Naive thymus-derived CD8-positive, alpha-beta T cell (primary cell): ENCODE data around the gene SLC39A11. TPM values are rescaled to one million over a fixed set of nuclear protein-coding genes. Genes with fewer than 3 reads are reported as not detected.
"Not testable (repeated sequence)": the region's sequence is repeated elsewhere in the genome, so short reads cannot be mapped to it uniquely, and the experiment has no call there.

ENCODE experiments used
- ATAC-seq, 2 donors: fragments of 150-1000 bp; cut with Tn5 transposase in 1 of 2; sonication (Bioruptor Pico), chemical (Tn5 transposase) in 1 of 2; 1 replicate in 1 of 2; 2 replicates in 1 of 2; pipeline ENCODE4 v1.10.0; 2021; ENCODE audit warnings: mild to moderate bottlenecking in 2 of 2, moderate library complexity in 2 of 2
- POLR2A ChIA-PET: fragments of 350-600 bp; sonication (Branson Sonifier 250); formaldehyde crosslinking; loops from one replicate; lab custom pipeline; 2021; ENCODE audit warnings: antibody characterized with exemption; lab: Charles Lee
- DNase-seq, 10 donors: peaks; one replicate each; pipeline versions ENCODE4 v3.0.0 to v3.0.0-alpha.2; 2020 to 2022
- H3K27ac Mint-ChIP-seq, 10 donors: one replicate each; pipeline ENCODE4 v1.8.0; 2020 to 2022; ENCODE audit warnings: mild to moderate bottlenecking in 10 of 10, mixed read lengths in 10 of 10, moderate library complexity in 4 of 10, inconsistent platforms in 1 of 10
- H3K27me3 Mint-ChIP-seq, 5 donors: one replicate each; pipeline ENCODE4 v1.8.0; 2021 to 2022; ENCODE audit warnings: mixed read lengths in 5 of 5
- H3K36me3 Mint-ChIP-seq, 3 donors: one replicate each; pipeline ENCODE4 v1.8.0; 2020 to 2022; ENCODE audit warnings: mixed read lengths in 3 of 3, mild to moderate bottlenecking in 2 of 3, inconsistent platforms in 1 of 3
- H3K4me1 Mint-ChIP-seq, 4 donors: one replicate each; pipeline ENCODE4 v1.8.0; 2021 to 2022; ENCODE audit warnings: mixed read lengths in 4 of 4
- H3K4me3 Mint-ChIP-seq, 10 donors: one replicate each; pipeline ENCODE4 v1.8.0; 2020 to 2022; ENCODE audit warnings: mild to moderate bottlenecking in 10 of 10, mixed read lengths in 10 of 10, moderate library complexity in 6 of 10, inconsistent platforms in 1 of 10
- H3K9me3 Mint-ChIP-seq, 9 donors: one replicate each; pipeline ENCODE4 v1.8.0; 2020 to 2022; ENCODE audit warnings: mixed read lengths in 9 of 9, mild to moderate bottlenecking in 3 of 9, inconsistent platforms in 1 of 9, moderate library complexity in 1 of 9
- polyA plus RNA-seq, 3 donors: library from polyadenylated mRNA; unstranded; fragments of 300-500 nt; fragmentation: Illumina TruSeq; gene quantifications; one replicate each; pipeline ENCODE4 v1.2.3, GENCODE V29; 2021
- total RNA-seq, 8 experiments: library from RNA in 2 of 8; stranded (reverse) in 2 of 8; gene quantifications; one replicate each; pipeline ENCODE4 v1.2.3 and lab custom pipeline; 2021 to 2026

SLC39A11 gene
- total and polyA plus RNA-seq, 5 experiments from 2014 or later = 6.2 to 14.4 (median 10.3) TPM

DNA sequence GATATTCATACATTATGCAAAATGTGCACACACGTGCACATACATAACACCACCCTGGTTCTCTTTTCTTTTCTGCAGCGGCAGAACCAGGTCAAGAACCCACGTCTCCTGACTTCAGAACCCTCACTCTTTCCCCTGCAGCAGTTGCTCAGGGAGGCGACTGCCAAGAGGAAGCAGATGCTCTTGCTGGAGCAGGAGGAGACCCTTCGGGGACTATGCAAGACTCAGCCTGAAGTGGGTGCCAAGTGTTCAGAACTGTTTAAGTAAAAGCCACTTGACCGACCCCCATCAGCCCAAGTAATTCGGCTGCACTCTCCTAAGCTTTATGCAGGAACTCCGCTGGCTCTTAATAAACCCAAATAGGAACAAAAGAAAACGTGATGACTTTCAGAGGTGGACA, 193.8 kb downstream of the SLC39A11 start:
- DNase-seq = no peak
- ATAC-seq = no peak
- POLR2A ChIA-PET = no interaction called here
- Mint-ChIP-seq H3K27ac (no peak overlapping the region), H3K4me1 (peaks cover 0 to 3% (median 0%) of the 10 kb centered on the region in 4 donors), H3K36me3 (peaks cover 0 to 25% (median 13%) of the 10 kb centered on the region in 3 donors), H3K4me3 (no peak overlapping the region), H3K9me3 (no peaks in the 10 kb centered on the region), H3K27me3 (no peaks in the 10 kb centered on the region)

DNA sequence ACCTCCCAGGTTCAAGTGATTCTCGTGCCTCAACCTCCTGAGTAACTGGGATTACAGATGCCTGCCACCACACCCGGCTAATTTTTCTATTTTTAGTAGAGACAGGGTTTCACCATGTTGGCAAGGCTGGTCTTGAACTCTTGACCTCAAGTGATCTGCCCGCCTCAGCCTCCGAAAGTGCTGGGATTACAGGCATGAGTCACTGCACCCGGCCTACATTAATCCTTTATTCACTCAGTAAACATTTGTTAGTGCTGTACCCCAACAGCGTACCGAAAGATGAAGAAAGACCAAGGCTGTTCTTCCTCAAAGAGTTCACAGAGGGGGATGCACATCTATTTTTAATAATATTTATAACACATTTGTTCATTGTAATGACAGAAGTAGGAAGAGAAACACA, 196.2 kb downstream of the SLC39A11 start:
- DNase-seq, H3K27ac Mint-ChIP-seq, POLR2A ChIA-PET, H3K9me3 Mint-ChIP-seq, H3K4me3 Mint-ChIP-seq, H3K4me1 Mint-ChIP-seq, H3K27me3 Mint-ChIP-seq, ATAC-seq: not testable (repeated sequence)
- H3K36me3 Mint-ChIP-seq = peaks cover 0 to 25% (median 14%) of the 10 kb centered on the region in 3 donors

DNA sequence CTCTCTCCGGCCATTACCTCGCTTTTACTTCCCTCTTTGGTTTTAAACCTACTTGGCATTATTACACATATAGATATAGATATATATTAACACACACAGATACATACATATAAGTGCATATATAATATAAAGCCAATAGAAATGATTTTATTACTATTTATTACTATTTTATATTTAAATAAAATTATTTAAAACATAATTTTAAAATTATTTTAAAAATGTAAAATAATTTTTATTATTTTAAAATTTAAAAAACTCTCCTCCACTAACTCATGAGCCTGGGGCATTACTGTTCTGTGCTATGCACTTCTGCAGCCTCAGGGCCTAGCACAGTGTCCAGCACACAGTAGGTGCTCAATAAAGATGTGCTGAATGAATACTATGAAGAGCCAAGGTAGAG, 200.9 kb downstream of the SLC39A11 start:
- ATAC-seq = no peak
- H3K4me3 Mint-ChIP-seq = peak overlapping the region in 1 of 10 donors; percentile 24
- H3K27me3 Mint-ChIP-seq = no peaks in the 10 kb centered on the region
- peaks cover 17 to 37% (median 33%) of the 10 kb centered on the region in 3 donors for H3K36me3 Mint-ChIP-seq
- POLR2A ChIA-PET = no interaction called here
- H3K27ac Mint-ChIP-seq = no peak overlapping the region
- peaks cover 0 to 2% (median under 1%) of the 10 kb centered on the region in 4 donors for H3K4me1 Mint-ChIP-seq
- H3K9me3 Mint-ChIP-seq = peaks cover 0 to 2% (median 0%) of the 10 kb centered on the region in 9 donors
- DNase-seq = no peak

DNA sequence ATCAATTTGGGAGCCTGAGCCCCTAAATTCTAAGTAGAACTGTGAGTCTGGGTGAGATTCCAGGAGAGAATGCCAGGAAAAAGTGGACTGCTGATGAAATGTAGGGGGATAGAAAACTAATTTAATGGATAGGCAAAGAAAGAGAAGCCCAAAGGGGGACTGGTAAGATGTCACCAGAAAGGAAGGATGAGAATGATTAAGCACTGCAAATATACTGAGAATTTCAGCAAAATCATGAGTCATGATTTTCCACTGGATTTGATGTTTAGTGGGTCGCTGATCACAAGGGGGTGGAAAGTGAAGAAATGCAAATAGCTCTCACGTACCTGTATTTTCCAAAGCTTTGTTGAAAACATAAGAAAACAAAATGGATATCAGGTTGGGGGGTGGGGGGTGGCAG, 201.8 kb downstream of the SLC39A11 start:
- POLR2A ChIA-PET = no interaction called here
- no peak for ATAC-seq
- Mint-ChIP-seq H3K9me3 (peaks cover 0 to 10% (median 0%) of the 10 kb centered on the region in 9 donors), H3K27ac (no peak overlapping the region), H3K27me3 (no peaks in the 10 kb centered on the region), H3K4me3 (peak overlapping the region in 1 of 10 donors; percentile 10), H3K4me1 (peaks cover 0 to 2% (median under 1%) of the 10 kb centered on the region in 4 donors), H3K36me3 (peaks cover 21 to 45% (median 33%) of the 10 kb centered on the region in 3 donors)
- DNase-seq = no peak

DNA sequence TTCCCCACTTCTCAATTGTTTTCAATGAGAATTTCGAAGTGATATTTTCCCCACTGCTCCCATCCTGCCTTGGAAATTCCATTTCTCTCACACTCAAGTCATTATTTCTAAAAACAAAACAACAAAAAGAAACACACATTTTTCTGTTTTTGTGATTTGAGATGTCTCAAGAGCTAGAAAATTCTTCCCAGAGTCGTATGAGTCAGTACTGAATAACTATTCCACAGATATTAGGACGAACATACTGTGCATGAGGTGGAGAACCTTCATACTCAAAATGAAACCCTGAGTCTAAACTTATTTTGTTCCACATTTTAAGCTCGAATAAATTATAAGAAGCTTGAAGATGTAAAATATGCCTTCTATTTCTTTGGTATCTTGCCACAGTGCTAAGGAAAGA, 204.6 kb downstream of the SLC39A11 start:
- Mint-ChIP-seq H3K4me1 (peaks cover 0 to 2% (median under 1%) of the 10 kb centered on the region in 4 donors), H3K27ac (peak overlapping the region in 1 of 10 donors; percentile 44), H3K36me3 (peaks cover 21 to 63% (median 38%) of the 10 kb centered on the region in 3 donors), H3K27me3 (no peaks in the 10 kb centered on the region), H3K9me3 (peaks cover 0 to 10% (median 0%) of the 10 kb centered on the region in 9 donors), H3K4me3 (no peak overlapping the region)
- DNase-seq = no peak
- no peak for ATAC-seq
- POLR2A ChIA-PET = interaction anchor here (0.6 kb wide), 1 partner anchor 9 kb away, joined by 6 read pairs; no protein-coding TSS in a partner anchor

DNA sequence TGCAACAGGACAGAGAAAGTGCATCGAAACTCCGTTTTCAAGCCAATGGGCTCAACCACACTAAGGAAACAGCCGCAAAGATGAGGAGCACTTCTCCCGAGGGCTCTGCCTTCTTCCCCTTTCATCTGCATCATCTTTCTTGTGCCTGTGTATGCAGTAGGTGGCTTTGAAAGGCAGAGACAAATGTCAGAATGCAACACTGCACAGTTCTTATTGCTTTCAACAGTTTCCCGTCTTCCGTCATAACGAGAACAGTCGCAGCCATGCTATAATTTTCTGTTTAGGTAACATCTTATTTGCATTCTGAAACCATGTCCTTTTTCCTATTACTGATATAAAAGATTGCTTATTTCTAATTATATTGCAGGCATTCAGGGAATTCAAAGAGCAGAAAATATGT, 205.2 kb downstream of the SLC39A11 start:
- H3K27me3 Mint-ChIP-seq = no peaks in the 10 kb centered on the region
- H3K36me3 Mint-ChIP-seq = peaks cover 24 to 69% (median 41%) of the 10 kb centered on the region in 3 donors
- H3K9me3 Mint-ChIP-seq = peaks cover 0 to 10% (median 2%) of the 10 kb centered on the region in 9 donors
- DNase-seq (no peak), ATAC-seq (no peak)
- peaks cover 0 to 2% (median under 1%) of the 10 kb centered on the region in 4 donors for H3K4me1 Mint-ChIP-seq
- no peak overlapping the region for H3K4me3 Mint-ChIP-seq
- POLR2A ChIA-PET = no interaction called here
- H3K27ac Mint-ChIP-seq = no peak overlapping the region

DNA sequence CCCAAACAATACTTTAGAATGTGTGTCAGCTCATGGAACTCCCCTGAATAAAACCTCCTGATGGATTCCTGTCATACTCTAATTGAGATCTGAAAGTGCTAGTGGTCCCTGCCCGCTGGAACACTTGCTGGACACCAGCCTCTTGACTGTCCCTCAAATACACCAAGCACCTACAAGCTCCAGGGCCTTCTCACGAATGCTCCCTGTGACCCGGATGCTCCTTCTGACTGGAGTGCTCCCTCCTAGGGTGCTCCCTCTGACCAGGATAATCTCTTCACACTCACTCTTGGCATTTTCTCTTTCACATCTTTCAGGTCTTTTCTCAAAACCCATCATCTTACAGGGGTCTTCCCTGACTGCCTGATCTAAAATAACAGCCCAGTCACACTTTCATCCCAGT, 205.9 kb downstream of the SLC39A11 start:
- H3K36me3 Mint-ChIP-seq = peaks cover 28 to 75% (median 48%) of the 10 kb centered on the region in 3 donors
- peaks cover 0 to 11% (median 6%) of the 10 kb centered on the region in 9 donors for H3K9me3 Mint-ChIP-seq
- peaks cover 0 to 2% (median under 1%) of the 10 kb centered on the region in 4 donors for H3K4me1 Mint-ChIP-seq

DNA sequence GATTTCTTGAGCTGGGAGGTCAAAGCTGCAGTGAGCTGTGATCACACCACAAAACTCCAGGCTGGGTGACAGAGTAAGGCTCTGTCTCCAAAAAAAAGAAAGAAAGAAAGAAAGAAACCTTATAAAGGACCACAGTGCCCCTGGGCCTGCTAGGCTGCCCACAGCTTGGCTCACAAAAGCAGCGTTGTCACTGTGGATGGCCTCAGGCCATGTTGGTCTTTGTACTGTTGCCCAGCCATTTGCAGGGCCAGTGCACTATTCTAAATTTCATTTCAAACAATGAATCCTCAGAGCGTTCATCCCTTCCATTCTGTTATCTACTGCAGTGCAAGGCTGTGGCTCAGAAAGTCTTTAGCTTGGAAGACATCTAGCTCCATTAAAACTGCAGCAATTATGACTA, 208.4 kb downstream of the SLC39A11 start:
- Mint-ChIP-seq H3K36me3 (peaks cover 36 to 84% (median 47%) of the 10 kb centered on the region in 3 donors), H3K4me1 (peaks cover 0 to 2% (median 0%) of the 10 kb centered on the region in 4 donors), H3K27ac (no peak overlapping the region), H3K27me3 (no peaks in the 10 kb centered on the region), H3K9me3 (peaks cover 0 to 33% (median 17%) of the 10 kb centered on the region in 9 donors), H3K4me3 (no peak overlapping the region)
- ATAC-seq (no peak), DNase-seq (no peak)
- POLR2A ChIA-PET = no interaction called here

More for the DNA sequence above, 205.9 kb downstream of the SLC39A11 start:
- no peak overlapping the region for H3K27ac Mint-ChIP-seq
- DNase-seq (no peak), ATAC-seq (no peak)
- H3K4me3 Mint-ChIP-seq = no peak overlapping the region
- no peaks in the 10 kb centered on the region for H3K27me3 Mint-ChIP-seq
- POLR2A ChIA-PET = no interaction called here

DNA sequence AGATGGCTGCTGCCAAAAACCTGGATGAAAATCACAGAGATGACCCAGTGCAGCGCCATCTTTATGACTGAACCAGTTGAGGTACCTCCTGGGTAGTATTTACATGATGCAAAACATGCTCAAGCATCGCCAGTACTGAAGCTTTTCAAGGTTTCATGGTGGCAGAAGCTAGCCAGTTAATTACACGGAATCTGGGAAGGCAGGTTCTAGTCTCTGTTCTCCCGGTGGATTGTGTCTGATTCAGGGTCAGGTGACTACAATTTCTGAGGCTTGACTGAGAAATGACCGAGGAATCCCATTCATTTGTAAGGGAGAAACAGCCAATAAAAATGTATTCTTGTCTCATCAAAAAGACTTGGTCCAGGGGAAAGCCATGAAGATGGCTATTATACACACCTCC, 209.1 kb downstream of the SLC39A11 start:
- POLR2A ChIA-PET = no interaction called here
- Mint-ChIP-seq H3K4me1 (peaks cover 0 to 2% (median 0%) of the 10 kb centered on the region in 4 donors), H3K27ac (no peak overlapping the region), H3K9me3 (peaks cover 5 to 40% (median 21%) of the 10 kb centered on the region in 9 donors), H3K36me3 (peaks cover 42 to 84% (median 47%) of the 10 kb centered on the region in 3 donors), H3K4me3 (no peak overlapping the region), H3K27me3 (no peaks in the 10 kb centered on the region)
- DNase-seq = no peak
- ATAC-seq = no peak

DNA sequence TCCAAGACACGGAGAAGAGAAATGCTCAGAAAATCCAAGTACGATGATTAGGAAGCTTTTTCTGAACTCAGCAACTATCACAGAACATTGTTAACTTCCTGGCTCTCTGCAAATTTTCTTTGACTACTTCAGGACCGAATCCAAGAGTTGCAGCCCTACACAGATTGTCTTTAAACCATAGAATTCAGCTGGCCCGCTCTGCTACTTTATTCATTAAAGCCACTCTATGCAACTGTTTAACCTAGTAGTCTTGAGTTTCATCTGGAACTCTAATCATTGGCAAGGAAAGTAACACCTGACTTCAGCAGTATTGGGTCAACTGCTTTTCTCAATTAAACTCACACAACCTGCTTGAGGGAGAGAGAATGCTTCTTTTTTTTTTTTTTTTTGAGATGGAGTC, 210.1 kb downstream of the SLC39A11 start:
- Mint-ChIP-seq H3K4me1 (no peaks in the 10 kb centered on the region), H3K9me3 (peaks cover 6 to 43% (median 26%) of the 10 kb centered on the region in 9 donors), H3K27me3 (no peaks in the 10 kb centered on the region), H3K27ac (no peak overlapping the region), H3K36me3 (peaks cover 37 to 79% (median 40%) of the 10 kb centered on the region in 3 donors), H3K4me3 (no peak overlapping the region)
- POLR2A ChIA-PET = no interaction called here
- ATAC-seq (no peak), DNase-seq (no peak)

DNA sequence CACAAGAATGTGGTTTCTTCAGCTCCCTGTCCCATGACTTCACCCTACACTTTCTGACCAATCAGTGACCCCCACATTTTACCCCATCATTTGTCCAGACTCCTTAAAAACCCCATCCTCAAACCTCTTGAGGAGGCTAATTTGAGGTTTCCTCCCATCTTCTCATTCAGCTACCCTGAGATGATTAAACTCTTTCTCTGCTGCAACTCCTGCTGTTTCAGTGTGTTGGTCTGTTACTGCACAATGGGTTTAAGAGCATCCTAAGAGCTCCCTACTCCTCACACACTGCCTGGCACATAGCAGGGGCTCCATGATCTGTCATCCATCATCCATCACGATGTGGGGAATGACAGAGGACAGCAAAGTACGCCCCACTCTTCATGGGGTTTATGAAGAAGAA, 212.6 kb downstream of the SLC39A11 start:
- Mint-ChIP-seq H3K27me3 (no peaks in the 10 kb centered on the region), H3K9me3 (peaks cover 7 to 64% (median 38%) of the 10 kb centered on the region in 9 donors), H3K27ac (no peak overlapping the region), H3K4me3 (peak overlapping the region in 1 of 10 donors; percentile 51), H3K36me3 (peaks cover 45 to 85% (median 46%) of the 10 kb centered on the region in 3 donors), H3K4me1 (no peaks in the 10 kb centered on the region)
- ATAC-seq = no peak
- POLR2A ChIA-PET = no interaction called here
- DNase-seq = no peak

DNA sequence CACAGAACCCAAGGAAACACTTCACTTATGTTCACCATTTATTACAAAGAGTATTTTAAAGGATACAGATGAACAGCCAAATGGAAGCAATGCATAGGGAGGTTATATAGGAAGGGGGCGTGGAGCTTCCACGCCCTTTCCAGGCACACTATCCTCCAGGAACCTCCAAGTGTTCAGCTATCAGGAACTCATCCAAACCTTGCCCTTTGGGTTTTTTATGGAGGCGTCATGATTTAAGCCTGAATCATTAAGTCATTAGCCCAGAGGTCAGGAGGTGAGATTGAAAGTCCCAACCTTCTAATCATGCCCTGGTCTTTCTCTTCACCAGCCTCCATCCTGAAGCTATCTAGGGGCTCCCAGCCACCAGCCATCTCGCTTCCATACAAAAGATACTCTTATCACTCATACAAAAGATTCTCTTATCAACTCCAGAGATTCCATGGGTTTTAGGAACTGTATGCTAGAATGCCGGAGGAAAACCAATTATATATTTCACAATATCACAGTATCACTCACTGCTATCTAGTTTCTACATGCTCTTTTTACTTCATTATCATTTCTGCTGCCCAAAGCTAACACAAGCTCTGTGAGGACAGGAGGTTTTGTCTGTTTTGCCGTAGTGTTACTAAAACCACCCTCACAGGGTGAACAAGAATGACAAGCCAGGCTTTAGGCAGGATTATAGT, 213.4 kb downstream of the SLC39A11 start:
- DNase-seq = no peak
- Mint-ChIP-seq H3K4me1 (no peaks in the 10 kb centered on the region), H3K4me3 (no peak overlapping the region), H3K27ac (no peak overlapping the region), H3K27me3 (no peaks in the 10 kb centered on the region), H3K36me3 (peaks cover 49 to 88% (median 51%) of the 10 kb centered on the region in 3 donors), H3K9me3 (peaks cover 7 to 71% (median 40%) of the 10 kb centered on the region in 9 donors)
- no peak for ATAC-seq
- POLR2A ChIA-PET = no interaction called here

DNA sequence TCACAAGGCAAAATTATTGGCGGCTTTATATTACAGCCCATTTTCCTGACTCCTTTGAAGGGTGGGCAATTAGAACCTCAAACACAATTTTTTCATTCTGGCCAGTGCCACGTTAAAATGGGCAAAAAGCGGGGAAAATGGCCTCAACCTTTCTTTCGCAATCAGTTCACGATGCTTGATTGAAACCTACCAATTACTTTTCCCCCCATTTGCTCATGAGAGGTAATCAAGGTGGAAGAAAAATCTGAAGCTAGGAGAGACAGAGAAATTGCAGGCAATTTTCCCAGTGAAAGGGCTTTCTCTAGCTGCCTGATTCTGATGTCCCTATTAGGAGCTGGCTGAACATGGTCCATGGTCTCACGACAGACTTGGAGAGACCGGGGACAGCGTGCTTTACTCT, 215.1 kb downstream of the SLC39A11 start:
- POLR2A ChIA-PET = no interaction called here
- DNase-seq (no peak), ATAC-seq (no peak)
- peaks cover 7 to 69% (median 37%) of the 10 kb centered on the region in 9 donors for H3K9me3 Mint-ChIP-seq
- peaks cover 44 to 80% (median 48%) of the 10 kb centered on the region in 3 donors for H3K36me3 Mint-ChIP-seq
- H3K27ac Mint-ChIP-seq = no peak overlapping the region
- no peaks in the 10 kb centered on the region for H3K4me1 Mint-ChIP-seq
- H3K4me3 Mint-ChIP-seq = no peak overlapping the region
- no peaks in the 10 kb centered on the region for H3K27me3 Mint-ChIP-seq
